HCT116 (cell line): Measurements from ENCODE around the gene DOK5. TPM values are rescaled to one million over a fixed set of nuclear protein-coding genes. Genes with fewer than 3 reads are reported as not detected.

Experiments
- ATAC-seq: fragments of 200-7000 bp; cut with Tn5 transposase; 2 replicates; pipeline ENCODE4 v1.9.1; 2020; ENCODE audit warnings: mild to moderate bottlenecking, moderate library complexity
- BruUV-seq: library from RNA; stranded (reverse); fragments of 400-500 nt; replicated peaks from 2 replicates; lab custom pipeline; 2021; lab: Mats Ljungman, UMichigan
- CTCF ChIA-PET: fragments of 300-600 bp; sonication (Branson Sonifier 250); formaldehyde crosslinking; loops from one replicate; lab custom pipeline; 2021; ENCODE audit warnings: antibody characterized with exemption; lab: Charles Lee
- POLR2A ChIA-PET: fragments of 300-600, 350-600 bp; sonication (Branson Sonifier 250); formaldehyde crosslinking; loops from one replicate; lab custom pipeline; 2021; ENCODE audit warnings: antibody characterized with exemption; lab: Charles Lee
- RAD21 ChIA-PET, 2 experiments: fragments of 300-600 bp; sonication (Branson Sonifier 250); formaldehyde crosslinking; loops; one replicate each; lab custom pipeline; 2023; ENCODE audit warnings: low total read pairs in 2 of 2; ENCODE audit not compliant: uncharacterized antibody in 2 of 2, unreplicated experiment in 2 of 2, low non-redundant PET in 1 of 2; lab: Charles Lee
- DNase-seq: peaks from one replicate; pipeline ENCODE4 v3.0.0-alpha.2; 2010; ENCODE audit warnings: low read depth, low spot score
- H2AFZ ChIP-seq: fragments of 200-600 bp; shearing (Covaris generic), sonication (generic); 2 replicates; pipeline ENCODE4 v1.6.1; 2017; ENCODE audit warnings: low read depth, mixed run types, mixed read lengths, antibody characterized with exemption, low read length; ENCODE audit not compliant: poor library complexity, severe bottlenecking
- H3K27ac ChIP-seq: 2 replicates; pipeline ENCODE4 v1.5.1; 2012; ENCODE audit warnings: low read depth, low read length
- H3K27me3 ChIP-seq: fragments of 200-600 bp; sonication (generic); 2 replicates; pipeline ENCODE4 v1.6.1; 2016; ENCODE audit warnings: mixed run types, low read length, mixed read lengths; ENCODE audit not compliant: insufficient read depth
- H3K36me3 ChIP-seq, 2 experiments: fragments of 200-500 bp in 1 of 2; fragments of 200-600 bp in 1 of 2; sonication (Bioruptor generic) in 1 of 2; sonication (generic) in 1 of 2; 2 replicates each; pipeline versions ENCODE4 v1.5.1 to v1.6.1; 2014 to 2016; ENCODE audit warnings: low read length in 2 of 2, inconsistent platforms in 1 of 2, mixed read lengths in 1 of 2, mixed run types in 1 of 2; ENCODE audit not compliant: insufficient read depth in 2 of 2, control insufficient read depth in 1 of 2
- H3K4me1 ChIP-seq, 2 experiments: fragments of 200-600 bp in 1 of 2; sonication (generic) in 1 of 2; 2 replicates each; pipeline versions ENCODE4 v1.5.1 to v1.6.1; 2012 to 2017; ENCODE audit warnings: low read length in 2 of 2, inconsistent platforms in 1 of 2, mild to moderate bottlenecking in 1 of 2, mixed read lengths in 1 of 2, mixed run types in 1 of 2, moderate library complexity in 1 of 2; ENCODE audit not compliant: insufficient read depth in 2 of 2, control insufficient read depth in 1 of 2
- H3K4me2 ChIP-seq: fragments of 200-600 bp; sonication (generic); 2 replicates; pipeline ENCODE4 v1.6.1; 2017; ENCODE audit warnings: mixed run types, low read length, mixed read lengths
- H3K4me3 ChIP-seq, 2 experiments: fragments of 200-600 bp in 1 of 2; sonication (generic) in 1 of 2; replicated peaks in 1 of 2; 2 replicates each; pipeline ENCODE4 v1.5.1; 2011 to 2016; ENCODE audit warnings: low read length in 2 of 2, control low read depth in 1 of 2, low read depth in 1 of 2, mild to moderate bottlenecking in 1 of 2, mixed read lengths in 1 of 2, mixed run types in 1 of 2
- H3K79me2 ChIP-seq: fragments of 200-600 bp; sonication (generic); 2 replicates; pipeline ENCODE4 v1.6.1; 2017; ENCODE audit warnings: mild to moderate bottlenecking, mixed run types, low read length, moderate library complexity, mixed read lengths; ENCODE audit not compliant: insufficient read depth
- H3K9ac ChIP-seq: fragments of 200-600 bp; sonication (generic); 2 replicates; pipeline ENCODE4 v1.6.1; 2016; ENCODE audit warnings: low read length, mixed read lengths
- H3K9me2 ChIP-seq: fragments of 200-600 bp; sonication (generic), shearing (Covaris generic); 2 replicates; pipeline ENCODE4 v1.6.1; 2017; ENCODE audit warnings: mixed run types, mild to moderate bottlenecking, moderate library complexity; ENCODE audit not compliant: insufficient read depth
- H3K9me3 ChIP-seq, 2 experiments: fragments of 200-500 bp in 1 of 2; fragments of 200-600 bp in 1 of 2; sonication (Bioruptor generic) in 1 of 2; sonication (generic) in 1 of 2; 2 replicates each; pipeline ENCODE4 v1.6.1; 2014 to 2017; ENCODE audit warnings: low read length in 2 of 2, mixed read lengths in 2 of 2, inconsistent platforms in 1 of 2, low read depth in 1 of 2, mild to moderate bottlenecking in 1 of 2, mixed run types in 1 of 2, moderate library complexity in 1 of 2; ENCODE audit not compliant: control insufficient read depth in 1 of 2, insufficient read depth in 1 of 2
- H4K20me1 ChIP-seq: fragments of 200-600 bp; sonication (generic), shearing (Covaris generic); 2 replicates; pipeline ENCODE4 v1.6.1; 2017; ENCODE audit warnings: mixed run types, mild to moderate bottlenecking, moderate library complexity; ENCODE audit not compliant: insufficient read depth
- CEBPB ChIP-seq: IDR thresholded peaks from 2 replicates; pipeline ENCODE4 v1.6.1; 2012; ENCODE audit warnings: low read depth
- EGR1 ChIP-seq: IDR thresholded peaks from 2 replicates; pipeline ENCODE4 v1.6.1; 2012; ENCODE audit warnings: low read depth
- ELF1 ChIP-seq: IDR thresholded peaks from 2 replicates; pipeline ENCODE4 v1.6.1; 2012; ENCODE audit warnings: low read depth, borderline replicate concordance
- EZH2 ChIP-seq: fragments of 200-600 bp; sonication (generic); IDR thresholded peaks from 2 replicates; pipeline ENCODE4 v1.6.1; 2017; ENCODE audit warnings: antibody characterized with exemption, mixed run types
- JUND ChIP-seq: IDR thresholded peaks from 2 replicates; pipeline ENCODE4 v1.6.1; 2012
- POLR2AphosphoS5 ChIP-seq: IDR thresholded peaks from 2 replicates; pipeline ENCODE4 v1.6.1; 2011; ENCODE audit warnings: mild to moderate bottlenecking, low read depth, low read length, moderate library complexity
- SIN3A ChIP-seq: IDR thresholded peaks from 2 replicates; pipeline ENCODE4 v1.6.1; 2012; ENCODE audit warnings: low read depth
- SP1 ChIP-seq: IDR thresholded peaks from 2 replicates; pipeline ENCODE4 v1.6.1; 2012; ENCODE audit warnings: low read depth
- TCF7L2 ChIP-seq: IDR thresholded peaks from 2 replicates; pipeline ENCODE4 v1.7.0; 2011; ENCODE audit warnings: borderline replicate concordance, inconsistent platforms; ENCODE audit not compliant: insufficient read depth, insufficient read length; ENCODE audit errors: extremely low read depth
- YY1 ChIP-seq: IDR thresholded peaks from 2 replicates; pipeline ENCODE4 v1.6.1; 2011; ENCODE audit warnings: low read length, low read depth, moderate library complexity, mild to moderate bottlenecking; ENCODE audit not compliant: insufficient replicate concordance; ENCODE audit errors: extremely low read depth
- intact Hi-C: fragments of 100-400 bp; cut with micrococcal nuclease; formaldehyde crosslinking; loops from 2 replicates; pipeline ENCODE4 v1.10.0; 2022
- total RNA-seq: library from RNA; stranded (reverse); gene quantifications from one replicate; pipeline ENCODE4 v1.2.1, GENCODE V29; 2021; ENCODE audit not compliant: unreplicated experiment
- TF ChIP-seq, protein P1 (sequence below): IDR thresholded peaks from 2 replicates; pipeline ENCODE4 v1.6.1; 2012
- TF ChIP-seq, protein P2 (sequence below): IDR thresholded peaks from 2 replicates; pipeline ENCODE4 v1.6.1; 2012
- TF ChIP-seq, protein P3 (sequence below): IDR thresholded peaks from 2 replicates; pipeline ENCODE4 v1.6.1; 2012; ENCODE audit warnings: low read depth
- TF ChIP-seq, protein P4 (sequence below), 3 experiments: fragments of 200-600 bp in 1 of 3; sonication (generic) in 1 of 3; IDR thresholded peaks in 2 of 3; conservative IDR thresholded peaks in 1 of 3; 2 replicates each; pipeline ENCODE4 v1.5.1; 2012 to 2017; ENCODE audit warnings: low read depth in 2 of 3, low read length in 2 of 3, antibody characterized with exemption in 1 of 3, borderline replicate concordance in 1 of 3, control low read depth in 1 of 3, mild to moderate bottlenecking in 1 of 3, mixed read lengths in 1 of 3, mixed run types in 1 of 3, moderate library complexity in 1 of 3; ENCODE audit not compliant: insufficient read depth in 1 of 3

Gene DOK5
- total RNA-seq, 1 experiment from 2014 or later: not detected

DNA sequence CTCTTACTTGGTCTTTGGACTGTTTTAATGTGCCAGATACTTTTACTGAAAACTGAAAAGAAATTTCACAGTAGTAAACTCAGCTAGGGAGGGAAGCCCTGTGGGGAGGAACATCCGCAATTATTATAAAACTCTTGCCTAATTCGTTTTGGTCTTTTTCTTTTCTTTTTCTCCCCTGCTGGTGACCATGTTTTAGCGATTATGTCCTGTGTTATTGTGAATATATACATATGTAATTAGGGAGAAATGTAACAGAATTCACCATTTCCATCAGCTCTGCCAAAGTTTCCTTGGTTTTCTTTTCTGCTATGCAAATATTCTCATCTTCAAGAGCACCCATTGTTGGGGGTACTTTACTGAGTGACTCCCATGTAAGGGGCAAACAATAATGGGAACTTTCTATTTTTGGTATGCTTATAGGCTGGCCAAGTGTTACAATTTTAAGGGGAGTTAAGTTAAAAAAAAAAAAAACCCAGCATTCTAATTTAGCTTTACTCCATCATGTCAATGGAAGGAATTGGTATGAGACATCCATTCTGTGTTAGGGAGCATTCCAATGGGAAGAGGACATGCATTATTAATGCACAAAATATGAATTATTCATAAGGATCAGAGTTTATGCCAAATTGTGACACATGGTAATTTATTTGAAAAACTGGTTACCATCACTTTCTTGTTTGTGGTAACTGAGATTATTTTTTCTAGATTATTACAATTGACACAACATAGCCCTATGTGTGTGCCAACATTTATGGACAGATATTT lies 2.0 kb downstream of the DOK5 start:
- ChIA-PET CTCF (no interaction called here), RAD21 (no interaction called here), POLR2A (no interaction called here)
- H3K4me1 ChIP-seq: no peaks in the 10 kb centered on the region
- no peak overlapping the region for H3K4me2 ChIP-seq
- H2AFZ ChIP-seq: no peak overlapping the region
- ATAC-seq: no peak
- TF ChIP-seq TCF7L2 (no peak), CEBPB (no peak), EZH2 (no peak), ELF1 (no peak), JUND (no peak), SP1 (no peak), EGR1 (no peak), YY1 (no peak), POLR2AphosphoS5 (no peak), SIN3A (no peak)
- TF ChIP-seq, protein P1, sequence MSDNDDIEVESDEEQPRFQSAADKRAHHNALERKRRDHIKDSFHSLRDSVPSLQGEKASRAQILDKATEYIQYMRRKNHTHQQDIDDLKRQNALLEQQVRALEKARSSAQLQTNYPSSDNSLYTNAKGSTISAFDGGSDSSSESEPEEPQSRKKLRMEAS: no peak
- TF ChIP-seq, protein P2, sequence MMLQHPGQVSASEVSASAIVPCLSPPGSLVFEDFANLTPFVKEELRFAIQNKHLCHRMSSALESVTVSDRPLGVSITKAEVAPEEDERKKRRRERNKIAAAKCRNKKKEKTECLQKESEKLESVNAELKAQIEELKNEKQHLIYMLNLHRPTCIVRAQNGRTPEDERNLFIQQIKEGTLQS: no peak
- TF ChIP-seq, protein P3, sequence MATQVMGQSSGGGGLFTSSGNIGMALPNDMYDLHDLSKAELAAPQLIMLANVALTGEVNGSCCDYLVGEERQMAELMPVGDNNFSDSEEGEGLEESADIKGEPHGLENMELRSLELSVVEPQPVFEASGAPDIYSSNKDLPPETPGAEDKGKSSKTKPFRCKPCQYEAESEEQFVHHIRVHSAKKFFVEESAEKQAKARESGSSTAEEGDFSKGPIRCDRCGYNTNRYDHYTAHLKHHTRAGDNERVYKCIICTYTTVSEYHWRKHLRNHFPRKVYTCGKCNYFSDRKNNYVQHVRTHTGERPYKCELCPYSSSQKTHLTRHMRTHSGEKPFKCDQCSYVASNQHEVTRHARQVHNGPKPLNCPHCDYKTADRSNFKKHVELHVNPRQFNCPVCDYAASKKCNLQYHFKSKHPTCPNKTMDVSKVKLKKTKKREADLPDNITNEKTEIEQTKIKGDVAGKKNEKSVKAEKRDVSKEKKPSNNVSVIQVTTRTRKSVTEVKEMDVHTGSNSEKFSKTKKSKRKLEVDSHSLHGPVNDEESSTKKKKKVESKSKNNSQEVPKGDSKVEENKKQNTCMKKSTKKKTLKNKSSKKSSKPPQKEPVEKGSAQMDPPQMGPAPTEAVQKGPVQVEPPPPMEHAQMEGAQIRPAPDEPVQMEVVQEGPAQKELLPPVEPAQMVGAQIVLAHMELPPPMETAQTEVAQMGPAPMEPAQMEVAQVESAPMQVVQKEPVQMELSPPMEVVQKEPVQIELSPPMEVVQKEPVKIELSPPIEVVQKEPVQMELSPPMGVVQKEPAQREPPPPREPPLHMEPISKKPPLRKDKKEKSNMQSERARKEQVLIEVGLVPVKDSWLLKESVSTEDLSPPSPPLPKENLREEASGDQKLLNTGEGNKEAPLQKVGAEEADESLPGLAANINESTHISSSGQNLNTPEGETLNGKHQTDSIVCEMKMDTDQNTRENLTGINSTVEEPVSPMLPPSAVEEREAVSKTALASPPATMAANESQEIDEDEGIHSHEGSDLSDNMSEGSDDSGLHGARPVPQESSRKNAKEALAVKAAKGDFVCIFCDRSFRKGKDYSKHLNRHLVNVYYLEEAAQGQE: no peak
- TF ChIP-seq, protein P4, sequence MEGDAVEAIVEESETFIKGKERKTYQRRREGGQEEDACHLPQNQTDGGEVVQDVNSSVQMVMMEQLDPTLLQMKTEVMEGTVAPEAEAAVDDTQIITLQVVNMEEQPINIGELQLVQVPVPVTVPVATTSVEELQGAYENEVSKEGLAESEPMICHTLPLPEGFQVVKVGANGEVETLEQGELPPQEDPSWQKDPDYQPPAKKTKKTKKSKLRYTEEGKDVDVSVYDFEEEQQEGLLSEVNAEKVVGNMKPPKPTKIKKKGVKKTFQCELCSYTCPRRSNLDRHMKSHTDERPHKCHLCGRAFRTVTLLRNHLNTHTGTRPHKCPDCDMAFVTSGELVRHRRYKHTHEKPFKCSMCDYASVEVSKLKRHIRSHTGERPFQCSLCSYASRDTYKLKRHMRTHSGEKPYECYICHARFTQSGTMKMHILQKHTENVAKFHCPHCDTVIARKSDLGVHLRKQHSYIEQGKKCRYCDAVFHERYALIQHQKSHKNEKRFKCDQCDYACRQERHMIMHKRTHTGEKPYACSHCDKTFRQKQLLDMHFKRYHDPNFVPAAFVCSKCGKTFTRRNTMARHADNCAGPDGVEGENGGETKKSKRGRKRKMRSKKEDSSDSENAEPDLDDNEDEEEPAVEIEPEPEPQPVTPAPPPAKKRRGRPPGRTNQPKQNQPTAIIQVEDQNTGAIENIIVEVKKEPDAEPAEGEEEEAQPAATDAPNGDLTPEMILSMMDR (IDR thresholded peaks at IDR 0.05 in 2 of 3, conservative IDR thresholded peaks at IDR 0.05 in 1 of 3; ENCODE audit: borderline replicate concordance in 1 of 3, insufficient read depth in 1 of 3, low read depth in 2 of 3, low read length in 2 of 3): no peak
- no peaks in the 10 kb centered on the region for H3K27me3 ChIP-seq
- H3K27ac ChIP-seq: no peak overlapping the region
- H3K9me3 ChIP-seq: no peaks in the 10 kb centered on the region
- DNase-seq: no peak
- no peaks in the 10 kb centered on the region for H3K36me3 ChIP-seq
- intact Hi-C loops: no loop called here
- H3K9me2 ChIP-seq: peaks cover 5% of the 10 kb centered on the region; the same call in 1 of the 2 replicates
- no peak overlapping the region for H3K4me3 ChIP-seq
- no peaks in the 10 kb centered on the region for H3K79me2 ChIP-seq
- H4K20me1 ChIP-seq: no peaks in the 10 kb centered on the region; the same call in 1 of the 2 replicates
- BruUV-seq: no TSS peak
- H3K9ac ChIP-seq: no peak overlapping the region
